Immature natural killer cell (primary cell): ENCODE measurements around the gene RABEP1. TPM values are rescaled to one million over a fixed set of nuclear protein-coding genes. Genes with fewer than 3 reads are reported as not detected.

Experiments
- DNase-seq, 3 donors: peaks; one replicate each; pipeline ENCODE4 v3.0.0; 2022; ENCODE audit warnings: mixed read lengths in 1 of 3
- H3K27ac Mint-ChIP-seq, 6 donors: one replicate each; pipeline ENCODE4 v1.8.0; 2020; ENCODE audit warnings: mixed read lengths in 6 of 6, mild to moderate bottlenecking in 5 of 6, inconsistent platforms in 4 of 6, moderate library complexity in 3 of 6
- H3K27me3 Mint-ChIP-seq, 3 donors: one replicate each; pipeline ENCODE4 v1.8.0; 2020 to 2021; ENCODE audit warnings: low read depth in 3 of 3, mild to moderate bottlenecking in 3 of 3, mixed read lengths in 3 of 3, moderate library complexity in 3 of 3, inconsistent platforms in 1 of 3
- H3K36me3 Mint-ChIP-seq, 3 donors: one replicate each; pipeline ENCODE4 v1.8.0; 2020; ENCODE audit warnings: mixed read lengths in 3 of 3, inconsistent platforms in 2 of 3, mild to moderate bottlenecking in 2 of 3
- H3K4me1 Mint-ChIP-seq, 2 donors: one replicate each; pipeline ENCODE4 v1.8.0; 2020; ENCODE audit warnings: inconsistent platforms in 2 of 2, mild to moderate bottlenecking in 2 of 2, mixed read lengths in 2 of 2, moderate library complexity in 1 of 2
- H3K4me3 Mint-ChIP-seq, 5 donors: one replicate each; pipeline ENCODE4 v1.8.0; 2020; ENCODE audit warnings: mild to moderate bottlenecking in 5 of 5, mixed read lengths in 5 of 5, inconsistent platforms in 3 of 5, moderate library complexity in 3 of 5
- H3K9me3 Mint-ChIP-seq, 6 donors: one replicate each; pipeline ENCODE4 v1.8.0; 2020; ENCODE audit warnings: mild to moderate bottlenecking in 6 of 6, mixed read lengths in 6 of 6, inconsistent platforms in 4 of 6, moderate library complexity in 3 of 6
- polyA plus RNA-seq, 3 donors: library from polyadenylated mRNA; unstranded; fragments of 300-500 nt; fragmentation: Illumina TruSeq; gene quantifications; one replicate each; pipeline ENCODE4 v1.2.3, GENCODE V29; 2021

RABEP1 gene
- polyA plus RNA-seq, 3 donors from 2014 or later, result 21.7 to 43.8 (median 27.8) TPM

DNA sequence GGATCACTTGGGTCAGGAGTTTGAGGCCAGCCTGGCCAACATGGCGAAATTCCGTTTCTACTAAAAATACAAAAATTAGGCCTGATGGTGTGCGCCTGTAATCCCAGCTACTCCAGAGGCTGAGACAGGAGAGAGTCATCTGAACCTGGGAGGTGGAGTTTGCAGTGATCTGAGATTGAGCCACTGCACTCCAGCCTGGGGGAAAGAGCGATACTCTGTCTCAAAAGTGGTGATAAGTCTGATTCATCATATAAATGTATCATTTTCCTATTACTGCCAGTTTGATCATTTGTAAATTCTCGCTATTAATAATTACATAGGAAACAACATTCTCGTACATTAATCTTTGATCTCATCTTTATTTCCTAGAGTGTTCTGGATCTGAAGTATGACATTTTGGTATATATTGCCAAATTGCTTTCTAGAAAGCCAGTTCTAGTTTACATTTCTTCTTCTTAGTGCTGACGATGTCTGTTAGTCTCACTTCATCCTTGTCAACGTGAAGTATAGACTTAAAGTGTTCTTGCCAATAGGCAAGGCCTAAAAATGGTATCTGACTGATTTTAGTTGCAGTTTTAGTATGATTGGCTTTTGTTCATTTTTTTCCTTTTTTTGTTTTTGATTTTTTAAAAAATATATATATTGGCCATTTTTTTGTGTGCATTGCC is 9.7 kb downstream of the RABEP1 start:
- Mint-ChIP-seq H3K36me3 (peaks cover 0 to 3% (median 0%) of the 10 kb centered on the region in 3 donors), H3K4me3 (no peak overlapping the region), H3K27ac (peak overlapping the region in 3 of 6 donors; percentile 11 to 38 (median 29)), H3K27me3 (no peaks in the 10 kb centered on the region), H3K9me3 (no peaks in the 10 kb centered on the region), H3K4me1 (peaks cover 29 to 49% of the 10 kb centered on the region in 2 donors)
- no peak for DNase-seq

DNA sequence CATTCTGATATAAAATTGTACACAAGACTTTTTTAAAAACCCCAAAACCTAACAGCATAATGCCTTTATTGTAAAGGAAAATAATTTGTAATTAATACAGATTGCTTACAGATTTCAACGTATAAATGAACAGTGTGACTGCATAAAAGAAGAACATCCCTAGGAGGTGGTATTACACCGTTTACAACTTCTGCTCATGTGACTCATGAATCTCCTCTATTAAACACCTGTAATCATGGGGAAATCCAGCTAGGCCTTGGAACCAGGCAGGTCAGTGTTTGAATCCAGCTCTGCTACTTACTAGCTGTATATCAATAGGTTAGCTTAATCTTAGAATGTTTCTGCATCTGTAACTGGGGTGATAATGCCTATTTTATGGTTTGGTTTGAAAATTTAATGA is 15.2 kb downstream of the RABEP1 start:
- no peaks in the 10 kb centered on the region for H3K9me3 Mint-ChIP-seq
- DNase-seq, result no peak
- peaks cover 36 to 63% of the 10 kb centered on the region in 2 donors for H3K4me1 Mint-ChIP-seq
- H3K27me3 Mint-ChIP-seq, result no peaks in the 10 kb centered on the region
- peaks cover 0 to 6% (median 0%) of the 10 kb centered on the region in 3 donors for H3K36me3 Mint-ChIP-seq
- peak overlapping the region in 3 of 6 donors; percentile 21 to 37 (median 28) for H3K27ac Mint-ChIP-seq
- no peak overlapping the region for H3K4me3 Mint-ChIP-seq

DNA sequence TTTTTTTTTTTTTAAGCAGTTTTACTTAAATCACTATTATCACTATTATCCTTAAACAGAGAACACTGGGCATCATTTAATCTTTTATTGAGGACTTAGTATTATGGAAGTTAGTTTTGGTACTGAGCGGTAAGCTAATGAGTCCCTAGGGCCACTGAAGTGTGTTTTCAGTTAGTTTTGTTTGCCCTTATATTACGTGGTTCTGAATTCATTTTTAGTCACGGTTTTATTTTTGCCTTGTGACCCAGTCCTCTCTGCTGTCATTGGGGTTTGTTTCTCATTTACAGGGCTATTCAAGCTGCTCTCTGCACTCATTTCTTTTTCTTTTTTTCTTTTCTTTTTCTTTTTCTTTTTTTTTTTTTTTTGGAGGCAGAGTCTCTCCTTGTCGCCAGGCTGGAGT is 17.3 kb downstream of the RABEP1 start:
- Mint-ChIP-seq H3K27me3 (no peaks in the 10 kb centered on the region), H3K36me3 (peaks cover 0 to 6% (median 0%) of the 10 kb centered on the region in 3 donors), H3K27ac (no peak overlapping the region), H3K4me3 (no peak overlapping the region), H3K4me1 (peaks cover 33 to 63% of the 10 kb centered on the region in 2 donors), H3K9me3 (no peaks in the 10 kb centered on the region)
- no peak for DNase-seq

DNA sequence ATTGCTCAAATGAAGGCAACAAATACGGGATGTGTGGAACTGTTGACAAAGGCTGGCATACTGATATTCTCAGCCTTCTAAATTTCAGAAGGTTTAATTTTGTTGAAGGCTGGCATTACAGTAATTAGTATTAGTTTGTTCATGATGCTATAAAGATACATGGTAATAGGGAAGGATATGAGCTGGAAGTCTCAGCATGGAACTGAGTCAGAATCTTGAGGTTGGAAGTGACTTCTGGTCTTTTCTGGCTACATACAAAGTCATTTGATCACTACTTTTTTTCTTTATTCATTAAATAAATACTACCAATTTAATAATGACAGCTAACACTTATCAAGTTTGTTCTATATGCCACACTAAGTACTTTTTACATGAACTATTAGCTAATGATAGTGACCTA is 22.6 kb downstream of the RABEP1 start:
- H3K4me3 Mint-ChIP-seq, result no peak overlapping the region
- no peak for DNase-seq
- H3K4me1 Mint-ChIP-seq, result peaks cover 50 to 75% of the 10 kb centered on the region in 2 donors
- no peak overlapping the region for H3K27ac Mint-ChIP-seq
- H3K36me3 Mint-ChIP-seq, result peaks cover 0 to 6% (median 4%) of the 10 kb centered on the region in 3 donors
- H3K9me3 Mint-ChIP-seq, result no peaks in the 10 kb centered on the region
- H3K27me3 Mint-ChIP-seq, result no peaks in the 10 kb centered on the region

DNA sequence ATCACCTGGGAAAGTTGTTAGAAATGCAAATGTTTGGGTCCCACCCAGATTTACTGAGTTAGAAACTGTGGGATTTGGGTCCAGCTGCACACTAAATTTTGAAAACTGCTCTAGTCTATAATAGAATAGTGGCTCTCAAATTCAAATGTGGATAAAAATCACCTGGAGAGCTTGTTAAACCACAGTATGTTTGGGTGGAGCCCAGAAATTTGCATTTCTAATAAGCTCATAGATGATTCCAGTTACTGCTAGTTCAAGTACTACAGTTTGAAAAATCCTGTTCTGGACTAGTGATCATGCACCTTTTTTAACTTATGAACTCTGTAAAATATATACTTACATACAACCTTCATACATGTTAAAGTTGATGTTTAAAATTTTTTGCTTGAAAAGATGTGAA is 27.8 kb downstream of the RABEP1 start:
- Mint-ChIP-seq H3K36me3 (peaks cover 0 to 4% (median 3%) of the 10 kb centered on the region in 3 donors), H3K9me3 (no peaks in the 10 kb centered on the region), H3K4me1 (peaks cover 40 to 63% of the 10 kb centered on the region in 2 donors), H3K27ac (no peak overlapping the region), H3K4me3 (no peak overlapping the region), H3K27me3 (no peaks in the 10 kb centered on the region)
- no peak for DNase-seq

DNA sequence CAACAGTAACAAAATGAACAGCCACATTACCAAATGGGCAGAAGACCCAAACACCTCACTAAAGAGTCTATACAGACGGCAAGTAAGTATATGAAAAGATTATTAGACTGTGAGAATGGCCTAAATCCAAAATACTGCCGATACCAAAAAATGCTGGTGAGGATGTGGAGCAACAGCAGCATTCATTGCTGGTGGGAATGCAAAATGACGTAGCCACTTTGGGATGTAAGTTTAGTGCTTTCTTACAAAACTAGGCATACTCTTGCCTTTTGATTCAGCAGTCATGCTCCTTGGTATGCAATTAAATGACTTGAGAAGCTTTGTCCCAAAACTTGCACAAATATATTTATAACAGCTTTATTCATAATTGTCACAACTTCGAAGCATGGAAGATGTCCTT is 43.8 kb downstream of the RABEP1 start:
- Mint-ChIP-seq H3K27me3 (peaks cover 0 to 4% (median 0%) of the 10 kb centered on the region in 3 donors), H3K27ac (peak overlapping the region in 2 of 6 donors; percentile 2 to 24), H3K4me1 (peaks cover 33 to 43% of the 10 kb centered on the region in 2 donors), H3K4me3 (no peak overlapping the region), H3K9me3 (peaks cover 0 to 6% (median 0%) of the 10 kb centered on the region in 6 donors), H3K36me3 (peaks cover 5 to 10% (median 6%) of the 10 kb centered on the region in 3 donors)
- no peak for DNase-seq

DNA sequence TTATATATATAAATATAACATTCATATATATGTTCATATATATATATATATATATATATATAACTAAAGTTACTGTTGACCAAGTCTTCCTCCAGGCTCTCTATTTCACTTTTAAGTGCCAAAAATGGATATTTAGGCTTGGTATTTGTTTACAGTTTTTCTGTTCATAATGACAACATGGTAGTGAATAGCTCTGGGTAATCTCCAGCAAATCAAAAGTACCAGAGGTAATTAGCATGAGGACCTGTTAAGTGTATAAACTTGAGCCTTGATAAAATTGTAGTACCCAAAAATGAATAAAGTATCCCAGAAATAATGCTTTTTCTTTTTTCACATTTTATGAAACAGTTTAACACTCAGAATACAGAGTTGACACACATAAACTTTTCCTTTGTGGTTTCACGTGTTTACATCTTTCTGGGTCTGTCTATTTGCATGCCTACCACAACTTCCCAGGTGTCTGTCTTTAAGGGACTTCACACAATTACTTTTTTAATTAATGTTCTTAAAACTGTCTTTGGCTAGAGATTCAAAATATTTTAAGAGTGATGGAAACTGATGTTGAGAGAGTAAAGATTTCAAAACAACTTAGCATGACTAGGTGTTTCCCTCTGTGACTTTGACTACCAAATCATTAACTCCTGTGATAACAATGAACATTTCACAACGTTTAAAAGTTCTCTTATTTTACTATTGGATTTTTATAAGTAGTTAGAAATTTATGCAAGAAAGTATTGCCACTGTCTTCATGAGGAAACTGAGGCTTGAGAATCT is 47.9 kb downstream of the RABEP1 start:
- peak; percentile 6 to 7 (median 7) for DNase-seq
- Mint-ChIP-seq H3K4me3 (peak overlapping the region in 4 of 5 donors; percentile 13 to 68 (median 56)), H3K36me3 (peaks cover 0 to 13% (median 0%) of the 10 kb centered on the region in 3 donors)

DNA sequence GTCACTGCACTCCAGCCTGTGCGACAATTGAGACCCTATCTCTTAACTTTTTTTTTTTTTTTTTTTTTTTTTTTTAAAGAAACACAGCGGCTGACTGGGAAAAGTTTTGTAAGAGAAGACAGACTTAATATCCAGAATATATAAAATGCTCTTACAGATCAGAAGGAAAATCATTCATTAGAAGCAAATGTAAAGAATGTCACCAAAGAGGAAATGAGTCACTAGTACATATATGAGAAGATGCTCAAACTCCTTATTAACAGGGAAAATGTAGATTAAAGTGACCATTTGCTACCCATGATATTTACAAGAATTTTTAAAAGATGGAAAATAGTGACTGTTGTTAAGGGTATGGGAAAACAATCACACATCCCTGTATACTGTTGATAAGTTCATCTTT is 48.9 kb downstream of the RABEP1 start:
- H3K27ac Mint-ChIP-seq, result peak overlapping the region in 4 of 6 donors; percentile 4 to 76 (median 43)

More for the DNA sequence above, 47.9 kb downstream of the RABEP1 start:
- peaks cover 33 to 43% of the 10 kb centered on the region in 2 donors for H3K4me1 Mint-ChIP-seq
- H3K9me3 Mint-ChIP-seq, result no peaks in the 10 kb centered on the region
- peak overlapping the region; percentile 62 to 91 (median 78) for H3K27ac Mint-ChIP-seq
- peaks cover 0 to 3% (median 1%) of the 10 kb centered on the region in 3 donors for H3K27me3 Mint-ChIP-seq

DNA sequence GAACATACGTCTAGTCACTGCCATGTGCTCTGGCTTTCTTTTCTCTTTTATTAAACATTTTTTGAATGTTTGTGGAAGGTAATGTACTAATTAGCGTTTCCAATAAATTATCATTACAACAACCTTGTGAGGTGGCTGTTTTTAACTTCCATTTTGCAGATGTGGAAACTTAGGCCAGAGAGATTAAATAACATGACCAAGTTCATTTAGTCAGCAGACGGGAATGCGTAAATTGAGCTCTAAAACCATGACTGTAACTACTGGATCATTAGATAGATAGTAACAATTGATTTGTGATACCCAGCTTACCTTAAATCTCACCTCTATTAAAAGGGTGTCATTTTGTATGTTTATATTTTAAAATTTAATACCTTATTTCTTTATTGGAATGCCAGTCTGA is 49.4 kb downstream of the RABEP1 start:
- H3K27ac Mint-ChIP-seq, result peak overlapping the region in 1 of 6 donors; percentile 62
- H3K36me3 Mint-ChIP-seq, result peaks cover 0 to 18% (median 0%) of the 10 kb centered on the region in 3 donors
- no peaks in the 10 kb centered on the region for H3K9me3 Mint-ChIP-seq

More for the DNA sequence above, 48.9 kb downstream of the RABEP1 start:
- Mint-ChIP-seq H3K4me3 (no peak overlapping the region), H3K27me3 (peaks cover 0 to 3% (median 1%) of the 10 kb centered on the region in 3 donors), H3K4me1 (peaks cover 36 to 39% of the 10 kb centered on the region in 2 donors), H3K9me3 (no peaks in the 10 kb centered on the region), H3K36me3 (peaks cover 0 to 18% (median 0%) of the 10 kb centered on the region in 3 donors)
- DNase-seq, result no peak

DNA sequence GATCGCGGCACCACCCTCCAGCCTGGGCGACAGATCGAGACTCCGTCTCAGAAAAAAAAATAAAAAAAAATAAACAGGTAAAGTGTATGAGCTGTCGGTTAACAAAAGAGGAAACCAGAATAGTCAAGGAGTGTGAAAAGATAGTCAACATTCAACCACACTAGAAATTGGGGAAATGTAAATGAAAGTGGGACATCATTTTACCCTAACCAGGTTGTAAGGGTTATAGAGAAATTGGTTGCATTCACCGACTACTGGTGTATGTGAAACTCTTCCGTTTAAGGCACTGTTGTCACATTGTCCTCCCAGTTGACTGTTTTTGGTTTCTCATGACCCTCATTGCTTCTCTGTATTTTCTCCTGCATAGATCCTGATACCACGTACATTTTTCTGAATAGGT is 62.8 kb downstream of the RABEP1 start:
- Mint-ChIP-seq H3K27ac (peak overlapping the region in 5 of 6 donors; percentile 2 to 75 (median 5)), H3K4me1 (peaks cover 2 to 9% of the 10 kb centered on the region in 2 donors), H3K27me3 (peaks cover 0 to 3% (median 0%) of the 10 kb centered on the region in 3 donors), H3K9me3 (no peaks in the 10 kb centered on the region), H3K36me3 (peaks cover 7 to 21% (median 8%) of the 10 kb centered on the region in 3 donors), H3K4me3 (no peak overlapping the region)
- DNase-seq, result no peak

More for the DNA sequence above, 49.4 kb downstream of the RABEP1 start:
- Mint-ChIP-seq H3K27me3 (peaks cover 0 to 3% (median 1%) of the 10 kb centered on the region in 3 donors), H3K4me3 (no peak overlapping the region), H3K4me1 (peaks cover 31 to 36% of the 10 kb centered on the region in 2 donors)
- DNase-seq, result no peak

DNA sequence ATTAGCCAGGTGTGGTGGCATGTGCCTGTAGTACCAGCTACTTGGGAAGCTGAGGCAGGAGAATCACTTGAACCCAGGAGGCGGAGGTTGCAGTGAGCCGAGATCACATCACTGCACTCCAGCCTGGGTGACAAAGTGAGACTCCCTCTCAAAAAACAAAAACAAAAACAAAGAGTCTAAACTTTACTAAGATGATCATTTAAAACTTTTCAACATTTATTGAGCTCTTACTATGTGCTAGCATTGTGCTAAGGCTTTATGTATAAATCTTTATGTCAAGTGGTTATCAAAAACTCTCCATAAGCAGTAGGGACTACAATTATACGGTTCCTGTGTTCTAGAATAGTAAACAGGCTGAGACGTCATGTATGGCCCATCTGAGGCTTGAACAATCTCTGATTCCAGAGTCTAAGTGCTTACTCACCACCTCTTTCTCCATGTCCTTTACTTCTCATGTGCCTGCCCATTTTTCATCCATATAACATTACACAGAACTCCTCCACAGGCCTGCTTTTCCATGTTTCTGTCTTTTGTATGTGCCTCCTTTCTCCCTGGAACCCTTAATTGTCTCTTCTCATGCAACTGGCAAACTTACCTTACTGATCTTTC is 70.7 kb downstream of the RABEP1 start:
- Mint-ChIP-seq H3K27ac (peak overlapping the region in 1 of 6 donors; percentile 1), H3K36me3 (peaks cover 18 to 39% (median 27%) of the 10 kb centered on the region in 3 donors), H3K4me1 (no peaks in the 10 kb centered on the region), H3K9me3 (no peaks in the 10 kb centered on the region), H3K27me3 (peaks cover 0 to 5% (median 0%) of the 10 kb centered on the region in 3 donors), H3K4me3 (no peak overlapping the region)
- no peak for DNase-seq

DNA sequence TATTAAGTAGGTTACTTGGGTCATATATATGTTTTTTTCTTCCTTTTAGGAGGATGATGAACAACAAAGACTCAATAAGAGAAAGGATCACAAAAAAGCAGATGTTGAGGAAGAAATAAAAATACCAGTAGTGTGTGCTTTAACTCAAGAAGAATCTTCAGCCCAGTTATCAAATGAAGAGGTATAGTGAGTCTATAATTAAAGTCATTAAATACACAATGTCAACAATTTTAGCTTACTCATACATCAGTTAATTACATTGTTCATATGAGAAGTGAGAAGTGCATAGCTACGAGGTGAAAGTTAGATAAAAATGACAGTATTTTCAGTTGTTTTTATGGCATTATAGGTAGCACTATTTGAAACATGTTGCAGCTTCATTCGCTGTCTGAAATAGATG is 72.2 kb downstream of the RABEP1 start:
- Mint-ChIP-seq H3K4me3 (no peak overlapping the region), H3K36me3 (peaks cover 18 to 30% (median 23%) of the 10 kb centered on the region in 3 donors)

DNA sequence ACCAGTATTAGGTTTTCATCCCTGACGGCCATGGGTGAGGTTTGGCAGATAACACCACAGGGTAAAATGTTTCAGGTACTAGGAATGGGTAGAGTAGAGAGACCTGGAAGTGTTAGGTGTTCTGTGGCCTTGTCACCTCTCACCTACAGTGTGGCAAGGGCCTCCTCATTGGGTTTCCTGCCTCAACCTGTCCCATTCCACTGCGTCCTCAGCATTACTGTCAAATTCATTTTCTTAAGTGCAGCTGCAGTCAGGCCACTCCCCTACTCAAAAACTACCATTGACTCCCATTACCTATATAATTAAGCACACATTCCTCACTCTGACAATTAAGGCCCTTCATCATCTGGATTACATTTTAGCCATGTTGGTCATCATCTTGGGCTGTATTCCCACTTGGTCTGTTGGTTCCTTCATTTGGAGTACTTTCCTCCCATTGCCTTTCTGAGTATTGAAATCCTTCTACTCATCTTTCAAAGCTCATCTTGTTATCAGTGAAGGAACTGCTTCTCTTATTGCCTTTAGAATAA is 72.9 kb downstream of the RABEP1 start:
- Mint-ChIP-seq H3K9me3 (no peaks in the 10 kb centered on the region), H3K27ac (peak overlapping the region in 3 of 6 donors; percentile 17 to 55 (median 43)), H3K27me3 (peaks cover 0 to 5% (median 2%) of the 10 kb centered on the region in 3 donors), H3K36me3 (peaks cover 18 to 28% (median 23%) of the 10 kb centered on the region in 3 donors), H3K4me3 (no peak overlapping the region), H3K4me1 (no peaks in the 10 kb centered on the region)
- no peak for DNase-seq

More for the DNA sequence above, 72.2 kb downstream of the RABEP1 start:
- Mint-ChIP-seq H3K9me3 (no peaks in the 10 kb centered on the region), H3K4me1 (no peaks in the 10 kb centered on the region), H3K27me3 (peaks cover 0 to 5% (median 1%) of the 10 kb centered on the region in 3 donors), H3K27ac (peak overlapping the region in 2 of 6 donors; percentile 39 to 74)
- no peak for DNase-seq
